HK-2 (cell line): Measurements from ENCODE around the gene SH3RF3.

Experiments
- DNase-seq: peaks from one replicate; pipeline ENCODE4 v3.0.0-alpha.2; 2018; ENCODE audit not compliant: unreplicated experiment

The SH3RF3 gene

DNA sequence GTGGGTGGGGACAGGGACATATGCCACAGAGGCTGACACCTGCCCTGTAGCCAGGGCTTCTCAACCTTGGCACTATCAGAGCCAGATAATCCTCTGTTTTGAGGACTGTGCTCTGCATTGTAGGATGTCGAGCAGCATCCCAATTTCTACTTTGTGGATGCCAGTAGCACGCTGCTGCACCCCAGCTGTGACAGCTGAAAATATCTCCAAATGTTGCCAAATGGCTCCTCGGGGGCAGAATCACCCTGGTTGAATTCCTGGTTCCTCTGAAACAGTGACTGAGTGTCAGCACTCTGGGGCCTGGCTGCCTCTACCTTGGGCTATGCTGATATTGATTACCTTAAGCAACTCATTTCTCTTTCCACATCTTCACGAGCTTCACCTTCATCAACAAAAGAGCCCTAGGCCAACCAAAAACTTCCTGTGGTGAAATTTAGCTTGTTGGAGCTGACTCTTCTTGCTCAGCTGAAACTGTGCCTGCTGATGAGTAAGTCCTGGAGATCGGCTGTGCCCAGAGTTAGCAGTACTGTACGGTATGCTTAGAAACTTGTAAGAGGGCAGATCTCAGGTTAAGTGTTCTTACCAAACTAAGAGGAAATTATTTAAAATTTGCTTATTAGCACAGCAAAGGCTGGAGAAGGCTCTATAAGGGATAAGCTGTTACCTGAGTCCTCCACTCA, 346.7 kb downstream of the SH3RF3 start:
- no peak for DNase-seq

- DNase-seq: no peak
Observed at GRCh38 chr2:109476641-109477441, 347.8 kb downstream of the SH3RF3 start.

DNA sequence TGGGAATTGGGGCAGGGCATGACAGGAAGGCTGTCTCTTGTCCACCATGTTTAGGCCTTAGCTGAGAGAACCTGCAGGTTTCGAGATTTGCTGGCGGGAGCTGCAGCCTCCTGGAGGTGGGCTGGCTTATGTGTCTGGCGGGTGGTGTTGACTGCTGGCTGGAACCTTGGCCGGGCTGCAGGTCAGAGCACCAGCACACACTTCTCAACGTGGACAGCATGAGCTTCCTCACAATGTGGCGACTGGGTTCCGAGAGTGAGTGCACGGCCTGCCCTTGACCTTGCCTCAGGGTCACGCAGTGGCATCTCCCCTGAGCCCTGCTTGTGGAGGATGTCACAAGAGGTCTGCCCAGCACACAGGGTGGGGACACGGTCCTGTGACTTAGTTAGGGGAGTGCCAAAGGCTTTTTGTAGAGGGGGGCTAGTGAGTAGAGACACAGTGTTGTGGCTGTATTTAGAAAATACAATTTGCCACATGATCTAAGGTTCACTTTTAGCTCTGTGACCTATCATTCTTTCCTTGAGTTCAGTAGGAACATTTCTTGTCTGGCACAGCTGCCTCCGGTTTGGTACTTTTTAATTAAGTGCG, 350.0 kb downstream of the SH3RF3 start:
- no peak for DNase-seq

DNA sequence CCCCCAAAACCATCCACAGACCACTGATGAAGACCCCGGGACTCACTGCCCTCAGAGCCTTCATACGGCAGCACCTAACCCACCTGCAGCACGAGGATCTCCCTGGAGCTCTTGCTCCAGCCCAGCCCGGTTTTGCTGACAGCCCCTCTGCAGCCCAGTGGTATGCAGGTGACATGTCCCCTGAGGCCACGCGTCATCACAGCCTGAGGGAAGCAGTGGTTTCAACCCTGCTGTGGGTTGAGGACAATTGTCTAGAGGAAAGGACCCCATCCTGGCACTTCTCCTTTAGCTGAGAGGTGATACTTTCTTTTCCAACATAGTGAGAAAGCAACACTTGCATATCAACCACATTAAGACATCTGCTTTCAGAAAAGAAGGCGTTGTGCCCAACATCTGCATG, 350.8 kb downstream of the SH3RF3 start:
- no peak for DNase-seq

DNA sequence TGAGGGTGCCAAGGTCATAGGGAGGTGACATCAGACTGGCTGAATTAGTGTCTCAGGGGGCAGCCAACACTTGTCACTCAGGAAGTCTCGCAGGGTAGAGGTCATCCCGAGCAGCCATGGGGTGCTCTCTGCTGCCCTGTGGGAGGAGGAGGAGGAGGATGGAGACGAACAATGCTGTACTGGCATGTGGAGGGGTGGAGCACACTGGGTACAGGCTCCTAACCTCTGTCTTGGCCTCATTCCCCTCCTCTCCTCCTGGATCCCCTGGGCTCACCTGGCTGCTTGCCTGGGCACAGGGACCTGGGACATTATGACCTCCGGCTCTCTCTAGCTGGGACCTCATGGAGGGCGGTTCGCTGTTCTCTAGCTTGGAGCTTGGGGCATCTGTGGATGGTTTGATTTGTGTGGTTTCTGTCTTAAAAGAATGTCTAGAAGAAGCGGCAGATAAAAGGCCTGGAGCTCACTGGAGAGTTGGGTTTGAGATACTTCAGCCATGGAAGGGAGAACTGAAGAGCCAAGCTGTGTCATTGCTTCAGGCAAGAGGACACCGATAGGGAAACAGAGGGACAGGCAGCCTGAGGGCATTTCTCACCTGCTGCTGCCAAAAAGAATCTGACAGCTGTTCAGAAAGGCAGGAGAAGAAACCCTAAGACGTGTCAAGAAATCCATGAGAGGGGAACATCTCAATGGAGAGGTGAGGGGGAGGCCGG, 351.6 kb downstream of the SH3RF3 start:
- no peak for DNase-seq

- DNase-seq: no peak
Observed at GRCh38 chr2:109481196-109481555, 352.2 kb downstream of the SH3RF3 start.

GRCh38 chr2:109481599-109481998, 352.6 kb downstream of the SH3RF3 start:
- DNase-seq: no peak

DNA sequence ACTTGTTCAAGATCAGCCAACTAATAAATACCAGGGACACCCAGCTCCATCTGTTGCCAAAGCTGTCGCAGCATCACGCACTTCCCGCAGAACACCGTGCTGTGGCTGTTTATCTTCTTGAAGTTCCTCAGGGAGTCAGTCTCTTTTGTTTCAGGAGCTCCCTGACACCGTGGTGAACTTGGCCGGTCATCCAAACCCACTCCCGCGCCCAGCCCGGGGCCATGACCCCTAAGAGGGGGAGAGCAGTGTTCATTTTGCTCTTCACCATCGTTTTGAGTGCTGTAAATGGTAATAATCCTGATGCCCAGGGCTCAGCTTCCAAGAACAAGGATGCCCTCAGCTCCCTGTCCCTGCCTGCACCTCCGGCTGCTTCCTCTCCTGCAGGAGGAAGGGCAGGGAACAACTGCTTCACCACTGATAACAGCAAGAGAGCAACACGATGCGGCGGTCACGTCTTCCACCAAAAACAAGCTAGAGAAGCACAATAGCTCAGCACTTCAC, 353.4 kb downstream of the SH3RF3 start:
- DNase-seq: no peak

GRCh38 chr2:109486711-109487535, 357.9 kb downstream of the SH3RF3 start:
- DNase-seq: no peak

GRCh38 chr2:109487536-109487869, 358.5 kb downstream of the SH3RF3 start:
- no peak for DNase-seq

GRCh38 chr2:109487871-109488655, 359.1 kb downstream of the SH3RF3 start:
- no peak for DNase-seq

GRCh38 chr2:109489296-109489695, 360.3 kb downstream of the SH3RF3 start:
- no peak for DNase-seq

- DNase-seq: no peak
Observed at GRCh38 chr2:109493176-109493935, 364.4 kb downstream of the SH3RF3 start.

DNA sequence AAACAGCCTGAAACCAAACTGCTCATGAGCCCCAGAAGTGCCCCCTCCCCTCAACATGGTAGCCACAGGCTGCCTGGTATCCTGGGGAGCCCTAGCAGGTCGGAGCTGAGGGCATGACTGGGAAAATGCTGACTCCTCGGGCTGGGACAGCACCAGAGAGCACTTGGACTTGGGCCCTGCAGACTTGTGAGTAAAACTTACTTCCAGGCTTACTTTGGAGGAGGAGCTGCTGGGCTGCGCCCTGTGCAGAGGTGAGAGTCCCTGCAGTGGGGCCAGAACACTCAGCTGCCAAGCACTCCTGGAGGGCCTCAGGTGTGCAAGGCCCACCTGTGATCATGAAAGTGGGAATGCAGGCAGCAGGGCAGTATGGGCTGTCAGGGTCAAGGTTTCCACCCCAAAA, 365.3 kb downstream of the SH3RF3 start:
- no peak for DNase-seq

- DNase-seq: no peak
Observed at GRCh38 chr2:109497463-109497862, 368.5 kb downstream of the SH3RF3 start.

DNA sequence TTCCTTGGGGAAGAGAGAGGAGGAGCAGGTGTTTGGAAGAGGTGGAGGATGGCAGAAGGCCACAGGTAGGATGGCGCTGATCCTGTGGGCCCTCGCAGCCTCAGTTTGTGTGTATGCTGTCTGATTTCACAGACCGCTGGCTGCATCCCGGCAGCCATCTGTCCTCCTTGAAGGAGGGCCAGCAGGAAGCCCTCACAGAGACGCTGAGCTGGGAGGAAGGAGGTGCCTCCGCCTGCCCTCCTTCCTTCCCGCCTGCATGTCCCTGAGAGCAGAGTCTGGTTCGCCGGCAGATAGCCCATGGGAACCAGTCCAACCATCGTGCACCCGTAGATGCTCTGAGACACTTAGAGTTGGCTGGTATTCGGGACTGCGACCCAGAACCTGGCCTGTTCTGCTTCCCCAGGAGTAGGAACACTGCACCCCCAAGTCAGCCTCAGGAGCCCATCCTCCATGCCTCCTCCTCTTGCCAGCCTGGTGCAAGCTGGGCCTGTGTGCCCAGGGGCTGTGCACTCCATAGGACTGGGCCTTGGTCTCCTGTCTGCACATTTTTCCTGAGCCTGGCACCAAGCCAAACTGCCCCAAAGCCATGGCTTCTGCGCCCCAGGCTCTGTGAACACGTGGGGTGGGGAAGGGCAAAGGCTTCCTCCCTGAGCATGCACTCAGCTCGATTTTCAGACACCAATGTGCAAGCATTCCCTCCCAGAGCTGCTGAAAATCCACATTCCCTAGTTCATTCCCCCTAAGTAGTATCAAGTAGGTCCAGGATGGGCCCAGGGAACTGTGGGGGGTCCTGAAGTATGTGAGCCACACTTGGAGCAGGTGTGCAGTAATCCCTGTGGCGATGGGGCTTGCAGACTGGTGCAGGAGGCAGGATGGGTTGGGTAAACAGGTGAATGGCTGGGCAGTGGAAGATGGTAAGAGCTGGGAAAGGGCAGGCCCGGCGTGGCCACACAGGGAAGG, 369.2 kb downstream of the SH3RF3 start:
- no peak for DNase-seq

DNA sequence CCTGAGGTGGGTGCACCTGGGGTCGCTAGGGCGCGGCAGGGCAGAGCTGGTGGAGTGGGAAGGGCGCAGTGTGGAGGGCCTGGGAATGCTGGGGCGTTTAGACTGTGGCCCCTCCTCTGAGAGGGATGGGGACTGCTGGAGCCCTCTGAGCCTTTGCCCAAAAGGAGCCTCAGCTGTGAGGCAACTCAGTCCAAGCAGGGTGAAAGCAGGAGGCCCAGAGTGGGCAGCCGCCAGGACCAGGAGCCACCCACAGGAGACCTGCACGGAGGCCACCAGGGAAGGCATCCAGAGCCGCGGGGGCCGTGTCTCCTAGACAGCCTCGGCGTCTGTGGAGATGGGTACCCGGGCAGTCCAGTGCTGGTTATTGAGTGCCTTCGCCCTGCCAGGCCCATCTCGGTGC, 369.9 kb downstream of the SH3RF3 start:
- no peak for DNase-seq

GRCh38 chr2:109499566-109499965, 370.6 kb downstream of the SH3RF3 start:
- no peak for DNase-seq

- no peak for DNase-seq
Observed at GRCh38 chr2:109500910-109501309, 371.9 kb downstream of the SH3RF3 start.
